ENCODE data around the gene ASTN2.

DNA sequence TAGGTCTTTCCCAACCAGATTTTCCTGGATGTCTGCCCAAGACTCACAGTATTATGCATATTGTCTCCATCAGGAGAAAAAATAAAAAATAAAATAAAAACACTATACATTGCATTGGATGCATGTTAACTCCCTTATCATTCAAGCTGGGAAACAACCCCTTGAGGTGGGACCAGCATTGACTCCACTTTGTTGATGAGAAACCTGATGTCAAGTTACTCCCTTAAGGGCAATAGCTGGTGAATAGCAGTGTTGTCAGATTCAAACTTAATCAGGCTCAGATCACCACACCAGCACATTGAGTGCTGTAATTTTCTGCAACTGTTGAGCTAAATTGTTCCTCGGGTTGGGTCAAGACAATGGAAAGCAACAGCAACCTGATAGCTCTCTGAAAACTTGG, 991.7 kb downstream of the ASTN2 start:
- TF ChIP-seq, protein P1, sequence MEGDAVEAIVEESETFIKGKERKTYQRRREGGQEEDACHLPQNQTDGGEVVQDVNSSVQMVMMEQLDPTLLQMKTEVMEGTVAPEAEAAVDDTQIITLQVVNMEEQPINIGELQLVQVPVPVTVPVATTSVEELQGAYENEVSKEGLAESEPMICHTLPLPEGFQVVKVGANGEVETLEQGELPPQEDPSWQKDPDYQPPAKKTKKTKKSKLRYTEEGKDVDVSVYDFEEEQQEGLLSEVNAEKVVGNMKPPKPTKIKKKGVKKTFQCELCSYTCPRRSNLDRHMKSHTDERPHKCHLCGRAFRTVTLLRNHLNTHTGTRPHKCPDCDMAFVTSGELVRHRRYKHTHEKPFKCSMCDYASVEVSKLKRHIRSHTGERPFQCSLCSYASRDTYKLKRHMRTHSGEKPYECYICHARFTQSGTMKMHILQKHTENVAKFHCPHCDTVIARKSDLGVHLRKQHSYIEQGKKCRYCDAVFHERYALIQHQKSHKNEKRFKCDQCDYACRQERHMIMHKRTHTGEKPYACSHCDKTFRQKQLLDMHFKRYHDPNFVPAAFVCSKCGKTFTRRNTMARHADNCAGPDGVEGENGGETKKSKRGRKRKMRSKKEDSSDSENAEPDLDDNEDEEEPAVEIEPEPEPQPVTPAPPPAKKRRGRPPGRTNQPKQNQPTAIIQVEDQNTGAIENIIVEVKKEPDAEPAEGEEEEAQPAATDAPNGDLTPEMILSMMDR (IDR thresholded peaks at IDR 0.05 in 8 of 11, conservative IDR thresholded peaks at IDR 0.05 in 3 of 11): no peak
- TF ChIP-seq POLR2AphosphoS5 (IDR thresholded peaks at IDR 0.05) (no peak), POLR2A (IDR thresholded peaks at IDR 0.05) (no peak)

Data from spleen (tissue), 7 donors.